ENCODE results near the gene ACCS.

The ACCS gene

DNA sequence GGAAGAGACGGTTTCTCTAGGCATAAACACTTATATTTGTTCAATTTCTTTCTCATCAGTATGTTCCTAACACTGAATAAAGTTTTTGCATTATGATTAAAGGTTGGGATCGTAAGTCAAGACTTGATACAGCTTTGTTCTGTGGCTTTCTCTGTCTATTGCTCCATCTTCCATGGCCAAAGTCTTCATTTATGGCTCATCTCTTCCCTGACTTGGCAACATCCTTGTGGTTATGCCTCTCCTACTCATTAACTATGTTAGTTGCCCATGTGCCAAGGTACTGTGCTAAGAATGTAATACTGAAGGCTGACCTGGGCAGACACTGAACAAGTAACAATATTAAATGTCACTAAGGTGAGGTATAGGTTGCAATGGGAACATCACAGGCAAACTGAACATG, 19.9 kb upstream of the ACCS start:
- no peak for DNase-seq

DNA sequence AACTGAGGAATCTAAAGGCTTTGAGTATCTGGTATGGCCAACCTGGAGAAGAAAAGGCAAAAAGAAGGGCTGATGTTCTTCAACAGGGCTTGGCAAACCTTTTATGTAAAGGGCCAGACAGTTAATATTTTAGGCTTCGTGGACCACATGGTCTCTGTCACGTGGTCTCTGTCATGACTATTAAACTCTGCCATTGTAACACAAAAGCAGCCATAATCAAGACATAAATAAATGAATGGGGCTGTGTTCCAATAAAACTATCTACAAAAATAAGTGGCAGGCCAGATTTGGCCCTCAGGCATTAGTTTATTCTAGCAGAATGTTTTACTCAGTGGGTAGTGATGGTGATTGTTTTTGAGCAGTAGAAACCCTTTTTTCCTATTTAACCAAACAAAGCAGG, 18.8 kb upstream of the ACCS start:
- no peak for DNase-seq

DNA sequence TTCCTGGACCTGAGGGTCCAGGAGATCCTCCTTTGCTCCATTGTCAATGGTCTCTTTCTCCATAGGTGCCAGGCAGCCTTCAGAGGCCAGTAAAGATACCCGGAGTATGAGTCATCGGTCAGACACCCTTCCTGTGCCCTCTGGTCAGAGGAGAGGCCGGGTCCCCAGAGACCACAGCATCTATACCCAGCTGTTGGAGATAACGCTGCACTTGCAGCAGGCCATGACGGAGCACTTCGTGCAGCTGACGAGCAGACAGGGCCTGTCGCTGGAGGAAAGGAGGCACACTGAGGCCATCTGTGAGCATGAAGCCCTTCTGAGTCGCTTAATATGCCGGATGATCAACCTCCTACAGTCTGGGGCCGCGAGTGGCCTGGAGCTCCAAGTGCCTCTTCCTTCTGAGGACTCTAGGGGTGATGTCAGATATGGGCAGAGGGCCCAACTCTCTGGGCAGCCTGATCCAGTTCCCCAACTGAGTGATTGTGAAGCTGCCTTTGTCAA, 18.1 kb upstream of the ACCS start, which contains the start of gene ACCSL:
Gene ACCSL (plus strand): TSS at position 51 of the 501 bp plus-strand sequence. CDS start 56 bp downstream, at position 107.
- DNase-seq = no peak

DNA sequence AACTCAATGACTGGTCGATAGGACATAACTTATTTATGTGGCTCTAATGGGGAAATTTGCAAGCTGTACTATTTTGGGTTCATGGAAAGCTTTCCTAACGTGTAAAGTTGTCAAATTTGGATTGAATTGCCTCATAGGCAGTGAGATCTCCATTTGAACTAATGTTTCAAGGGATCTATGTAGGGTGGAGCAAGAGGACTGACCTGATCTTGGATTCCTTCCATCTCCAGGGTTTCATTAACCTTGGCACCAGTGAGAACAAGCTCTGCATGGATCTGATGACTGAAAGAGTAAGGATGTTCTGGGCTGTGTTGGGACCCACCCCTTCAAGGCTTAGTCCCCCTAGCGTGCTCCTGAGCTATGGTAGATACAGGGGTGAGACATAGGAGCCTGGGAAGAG, 16.2 kb upstream of the ACCS start:
- DNase-seq = no peak

DNA sequence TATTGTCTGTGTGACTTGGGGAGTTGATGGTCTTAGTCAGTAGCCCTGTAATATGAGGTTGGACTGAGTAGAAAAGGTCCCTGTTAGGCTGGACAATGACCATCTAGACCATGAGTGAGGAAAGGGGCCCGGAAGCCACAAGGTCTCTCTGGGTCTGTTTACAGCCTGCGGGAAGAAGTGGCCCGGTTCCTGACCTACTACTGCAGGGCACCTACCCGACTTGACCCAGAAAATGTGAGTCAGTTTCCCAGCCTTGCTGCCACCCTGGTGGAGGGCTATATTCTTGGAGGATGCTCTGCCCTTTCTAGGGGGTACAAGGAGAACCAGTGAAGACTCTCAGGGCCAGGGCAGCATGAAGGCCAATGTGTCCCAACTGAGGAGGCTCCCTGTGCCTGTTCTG, 14.9 kb upstream of the ACCS start:
- DNase-seq = no peak

DNA sequence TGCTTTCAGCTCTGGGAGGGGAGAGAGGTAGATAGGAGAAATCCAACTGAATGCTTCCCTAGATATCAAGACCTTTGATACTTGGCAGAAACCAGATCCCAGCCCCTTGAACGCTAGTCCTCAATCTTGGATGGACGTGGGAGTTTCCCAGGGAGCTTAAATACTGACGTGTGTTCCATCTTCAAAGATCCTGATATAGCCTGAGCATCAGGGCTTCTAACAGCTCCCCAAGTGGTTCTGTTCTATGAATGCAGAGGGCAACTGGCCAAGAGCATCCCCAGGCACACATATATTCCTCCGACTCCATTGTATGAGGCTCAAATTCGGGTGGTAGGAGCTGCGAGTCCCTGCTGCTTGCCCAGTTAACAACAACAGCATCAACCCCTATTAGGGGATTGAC, 8.7 kb upstream of the ACCS start:
- no peak for DNase-seq

DNA sequence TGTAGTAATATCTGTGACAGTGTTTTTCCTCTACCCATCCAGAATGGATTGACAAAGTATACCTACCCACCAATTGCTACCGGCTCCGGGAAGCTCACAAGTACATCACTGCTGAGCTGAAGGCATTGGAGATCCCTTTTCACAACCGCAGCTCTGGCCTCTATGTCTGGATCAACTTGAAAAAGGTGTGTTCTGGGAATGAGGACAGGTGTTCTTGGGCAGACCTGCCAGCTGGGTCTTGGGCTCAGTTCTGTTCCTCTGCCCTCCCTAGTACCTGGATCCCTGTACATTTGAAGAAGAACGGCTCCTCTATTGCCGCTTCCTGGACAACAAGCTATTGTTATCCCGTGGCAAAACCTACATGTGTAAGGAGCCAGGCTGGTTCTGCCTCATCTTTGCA, 7.8 kb upstream of the ACCS start:
- DNase-seq = no peak

DNA sequence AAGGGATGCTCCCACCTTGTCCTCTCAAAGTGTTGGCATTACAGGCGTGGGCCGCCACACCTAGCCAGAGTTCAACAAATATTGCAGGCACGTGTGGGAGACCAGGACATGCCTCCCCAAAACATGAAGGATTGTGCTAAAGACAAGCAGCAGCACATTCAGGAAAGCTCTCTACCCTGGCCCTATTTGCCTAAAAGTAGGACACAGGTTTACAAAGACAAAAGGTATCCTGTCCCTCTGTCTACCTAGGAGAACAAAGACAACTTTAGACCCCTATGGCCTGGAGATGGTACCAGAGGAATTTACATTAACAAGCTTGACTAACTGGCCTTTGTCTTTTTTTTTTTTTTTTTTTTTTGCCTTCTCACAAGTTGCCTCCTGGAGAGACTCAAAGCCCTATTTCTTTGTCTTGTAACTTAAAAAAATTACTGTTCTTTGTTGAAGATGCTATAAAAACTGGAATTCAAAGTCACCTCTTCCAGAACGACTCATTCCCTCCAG, 859 bp upstream of the ACCS start:
- DNase-seq = no peak

DNA sequence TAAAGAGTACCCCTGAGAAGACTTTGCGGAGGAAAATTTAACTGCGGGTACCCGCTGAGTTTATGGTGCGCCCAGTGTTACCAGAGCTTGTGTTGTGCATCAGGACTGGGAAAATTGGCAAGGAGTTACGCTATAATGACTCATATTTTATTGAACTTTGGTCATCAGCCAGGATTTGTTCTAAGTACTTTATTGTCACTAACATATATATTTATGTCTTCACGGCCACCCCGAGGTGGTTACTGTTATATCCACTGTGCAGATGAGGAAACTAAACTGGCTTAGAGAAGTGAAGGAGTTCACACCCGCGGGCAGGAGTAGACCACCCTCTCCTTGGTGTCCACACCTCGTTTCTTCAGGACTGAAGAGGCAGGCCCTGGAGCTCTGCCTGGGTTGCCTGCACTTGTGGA, 667 bp downstream of the ACCS start:
- no peak for DNase-seq

DNA sequence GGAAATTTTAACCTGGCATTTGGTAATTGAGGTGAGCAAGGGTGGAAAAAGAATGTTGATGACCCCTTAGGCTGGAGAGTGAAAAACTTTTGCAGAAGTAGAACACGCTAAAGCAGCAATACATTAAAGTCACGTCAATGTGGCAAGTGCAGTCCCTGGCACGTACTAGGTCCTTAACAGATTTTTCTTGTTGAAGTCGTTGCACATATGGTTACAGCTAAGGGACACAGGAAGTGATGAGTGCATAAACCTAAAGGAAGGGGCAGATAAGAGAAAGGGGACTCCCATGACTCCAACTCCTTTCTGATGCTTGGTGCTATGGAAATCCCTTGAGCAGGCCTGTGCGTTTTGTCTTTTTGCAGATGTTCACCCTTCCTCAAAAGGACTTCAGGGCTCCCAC, 1.2 kb downstream of the ACCS start:
- no peak for DNase-seq

DNA sequence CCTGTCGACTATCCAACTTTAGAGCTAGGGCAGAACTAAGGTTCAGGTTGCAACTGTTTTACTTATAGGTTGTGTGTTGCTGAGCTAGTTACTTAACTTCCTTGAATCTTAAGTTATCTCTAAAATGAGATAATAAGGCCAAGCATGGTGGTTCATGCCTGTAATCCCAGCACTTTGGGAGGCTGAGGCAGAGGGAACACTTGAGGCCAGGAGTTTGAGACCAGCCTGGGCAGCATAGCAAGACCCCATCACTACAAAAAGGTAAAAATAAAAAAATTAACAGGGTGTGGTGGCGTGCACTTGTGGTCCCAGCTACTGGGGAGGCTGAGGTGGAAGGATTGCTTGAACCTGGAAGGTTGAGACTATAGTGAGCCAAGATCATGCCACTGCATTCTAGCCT, 2.1 kb downstream of the ACCS start:
- DNase-seq = no peak

DNA sequence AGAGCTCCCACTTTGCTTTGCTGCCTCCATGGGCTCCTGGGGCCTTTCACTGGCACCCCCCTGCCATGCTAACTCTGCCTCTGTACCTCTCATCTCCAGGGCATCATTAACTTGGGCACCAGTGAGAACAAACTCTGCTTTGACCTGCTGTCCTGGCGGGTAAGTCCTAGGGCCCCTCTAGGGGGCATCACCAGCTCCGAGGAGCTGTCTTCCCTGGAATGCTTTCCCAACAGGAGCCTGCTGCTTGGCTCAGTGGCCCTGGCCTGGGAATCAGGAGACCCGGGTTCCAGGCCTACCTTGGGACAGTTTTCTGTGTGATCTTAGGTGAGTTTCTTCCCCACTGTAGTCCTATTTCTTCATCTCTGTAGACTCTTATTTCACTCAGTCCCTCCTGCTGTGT, 5.1 kb downstream of the ACCS start:
- no peak for DNase-seq

DNA sequence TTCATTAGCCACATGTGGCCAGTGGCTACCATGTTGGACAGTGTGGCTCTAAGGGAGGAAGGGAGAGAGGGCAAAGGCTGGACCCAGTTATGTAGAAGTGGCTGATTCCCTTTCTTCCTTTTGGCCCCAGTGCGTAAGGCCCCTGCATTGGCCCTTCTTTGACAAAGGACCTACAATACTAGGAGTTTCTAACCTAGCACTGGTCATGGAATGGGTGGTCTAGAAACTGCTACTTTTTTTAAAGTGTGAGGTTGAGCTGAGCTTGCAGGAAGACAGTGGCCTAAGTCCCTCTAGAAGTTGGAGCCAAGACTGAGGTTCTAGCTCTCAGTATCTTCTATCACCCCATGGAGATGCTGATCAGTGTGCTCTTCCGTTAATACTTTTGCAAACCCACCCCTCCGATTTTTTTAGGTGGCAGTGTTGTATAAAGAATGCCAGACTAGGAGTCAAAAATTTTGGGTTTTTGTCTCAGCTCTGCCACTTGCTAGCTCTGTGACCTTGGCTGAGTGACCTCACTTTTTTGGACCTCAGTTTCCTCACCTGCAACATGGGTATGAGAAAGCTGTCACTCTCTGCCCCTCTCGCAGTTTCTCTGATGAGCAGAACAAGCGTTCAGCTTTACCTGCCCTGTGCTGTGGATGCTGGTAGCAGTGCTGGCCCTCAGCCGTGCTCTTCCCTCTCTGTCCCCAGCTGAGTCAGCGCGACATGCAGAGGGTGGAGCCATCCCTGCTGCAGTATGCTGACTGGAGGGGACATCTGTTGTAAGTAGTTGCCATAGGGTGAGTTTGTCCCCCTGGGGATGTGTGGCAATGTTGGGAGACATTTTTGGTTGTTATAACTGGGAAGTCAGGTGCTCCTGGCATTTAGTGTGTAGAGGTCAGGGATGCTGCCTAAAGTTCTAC, 6.9 kb downstream of the ACCS start:
- DNase-seq = no peak

DNA sequence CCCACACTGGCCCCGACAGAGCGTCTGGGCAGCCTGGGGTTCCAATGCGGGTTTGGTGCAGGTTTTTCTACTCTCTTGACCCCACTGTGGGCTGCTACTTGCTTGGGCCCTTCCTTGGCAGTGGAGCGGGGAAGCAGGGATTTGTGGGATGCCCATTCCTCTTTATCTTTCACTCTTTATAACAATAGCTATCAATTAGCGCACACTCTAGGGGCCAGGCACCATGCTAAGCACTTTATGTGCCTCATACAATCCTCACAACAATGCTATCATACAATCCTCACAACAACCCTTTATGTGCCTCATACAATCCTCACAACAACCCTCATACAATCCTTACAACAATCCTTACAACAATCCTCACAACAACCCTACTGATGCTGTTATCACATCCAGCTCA, 12.7 kb downstream of the ACCS start:
- no peak for DNase-seq

DNA sequence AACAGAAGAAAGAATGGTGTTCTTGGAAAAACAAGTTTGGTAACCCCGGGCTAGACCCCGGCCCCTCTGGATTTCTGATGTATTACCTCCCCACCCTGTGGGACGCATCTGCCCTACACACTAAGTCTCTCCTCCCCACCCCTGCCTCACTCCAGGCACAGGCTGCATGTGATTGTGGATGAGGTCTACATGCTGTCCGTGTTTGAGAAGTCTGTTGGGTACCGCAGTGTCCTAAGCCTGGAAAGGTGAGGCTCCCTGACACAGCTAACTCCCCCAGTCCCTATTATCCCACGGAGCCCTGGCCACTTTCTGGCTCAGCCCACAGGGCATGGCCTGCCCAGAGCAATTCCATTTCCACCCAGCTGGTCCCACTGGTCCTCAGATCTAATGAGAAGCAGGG, 13.3 kb downstream of the ACCS start:
- DNase-seq = no peak

DNA sequence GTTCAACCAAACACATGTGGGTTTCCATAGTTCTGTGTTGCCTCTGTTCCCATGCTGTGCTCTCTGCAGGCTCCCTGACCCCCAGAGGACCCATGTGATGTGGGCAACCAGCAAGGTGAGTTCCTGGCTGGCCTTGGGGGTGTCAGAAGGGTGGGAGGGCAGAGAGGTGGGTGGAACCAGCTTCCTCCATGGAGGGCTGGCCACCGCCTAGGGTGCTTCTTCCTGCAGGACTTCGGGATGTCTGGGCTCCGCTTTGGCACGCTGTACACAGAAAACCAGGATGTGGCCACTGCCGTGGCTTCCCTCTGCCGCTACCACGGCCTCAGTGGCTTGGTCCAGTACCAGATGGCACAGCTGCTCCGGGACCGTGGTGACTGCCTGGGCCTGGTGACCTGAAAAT, 14.9 kb downstream of the ACCS start:
- DNase-seq = no peak

DNA sequence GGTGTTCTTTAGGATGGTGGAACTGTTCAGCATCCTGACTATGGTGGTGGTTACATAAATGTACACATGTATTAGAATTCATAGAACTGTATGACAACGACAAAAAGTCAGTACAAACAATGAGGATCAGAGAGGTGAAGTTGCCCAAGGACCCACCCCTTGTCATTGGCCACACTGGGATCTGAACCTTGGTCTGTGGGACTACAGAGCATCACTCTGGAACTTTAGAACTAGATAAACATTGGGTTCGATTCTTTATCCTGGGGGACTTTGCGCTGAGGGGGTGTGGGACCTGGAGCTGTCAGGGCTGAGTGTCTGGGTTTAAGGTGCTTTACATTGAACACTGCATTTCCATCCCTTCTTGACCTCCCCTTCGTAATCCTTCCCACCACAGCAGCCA, 16.6 kb downstream of the ACCS start:
- DNase-seq = no peak

DNA sequence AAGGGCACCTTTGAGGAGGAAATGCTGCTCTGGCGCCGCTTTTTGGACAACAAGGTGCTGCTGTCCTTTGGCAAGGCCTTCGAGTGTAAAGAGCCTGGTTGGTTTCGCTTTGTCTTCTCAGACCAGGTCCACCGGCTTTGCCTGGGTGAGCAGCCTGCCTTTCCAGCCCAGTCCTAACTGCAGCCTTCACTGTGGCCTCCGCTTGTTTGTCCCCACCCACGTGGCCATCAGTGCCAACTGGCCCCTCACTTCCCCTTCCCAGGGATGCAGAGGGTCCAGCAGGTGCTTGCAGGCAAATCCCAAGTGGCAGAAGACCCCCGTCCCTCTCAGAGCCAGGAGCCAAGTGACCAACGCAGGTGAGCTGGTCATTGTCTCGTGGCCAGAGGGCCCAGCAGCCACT, 17.4 kb downstream of the ACCS start:
- DNase-seq = no peak

DNA sequence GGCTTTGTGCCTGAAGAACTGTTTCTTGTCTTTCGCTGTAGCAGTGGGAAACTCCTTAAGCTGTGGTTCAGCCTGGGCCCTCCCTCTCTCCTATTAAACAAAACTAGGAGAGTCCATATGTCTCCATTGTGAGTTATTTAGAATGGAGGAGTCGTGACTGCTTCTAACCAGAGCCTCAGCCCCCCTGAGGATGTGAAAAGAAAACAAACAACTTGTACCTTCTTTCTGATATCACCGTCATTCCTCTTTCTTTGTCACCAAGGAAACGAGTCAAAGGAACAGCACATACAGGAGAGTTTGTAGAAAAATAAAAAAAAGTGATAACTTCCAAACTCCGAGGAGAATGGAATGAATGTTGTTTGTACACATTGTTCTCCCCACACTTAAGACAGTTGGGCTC, 17.8 kb downstream of the ACCS start:
- no peak for DNase-seq

DNA sequence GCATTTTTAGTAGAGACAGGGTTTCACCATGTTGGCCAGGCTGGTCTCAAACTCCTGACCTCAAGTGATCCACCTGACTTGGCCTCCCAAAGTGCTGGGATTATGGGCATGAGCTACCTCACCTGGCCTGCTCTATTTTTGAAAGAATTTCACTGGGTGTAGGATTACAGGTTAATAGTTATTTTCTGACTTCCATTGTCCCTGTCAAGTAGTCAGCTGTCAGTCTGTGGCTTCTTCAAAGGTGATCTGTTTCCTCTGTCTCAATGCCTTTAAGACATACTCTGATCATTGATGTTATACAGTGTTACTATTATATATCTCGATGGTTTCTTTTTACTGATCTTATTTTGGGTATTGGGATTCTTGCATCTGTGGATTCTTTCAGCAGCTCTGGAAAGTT, 19.3 kb downstream of the ACCS start:
- no peak for DNase-seq

DNA sequence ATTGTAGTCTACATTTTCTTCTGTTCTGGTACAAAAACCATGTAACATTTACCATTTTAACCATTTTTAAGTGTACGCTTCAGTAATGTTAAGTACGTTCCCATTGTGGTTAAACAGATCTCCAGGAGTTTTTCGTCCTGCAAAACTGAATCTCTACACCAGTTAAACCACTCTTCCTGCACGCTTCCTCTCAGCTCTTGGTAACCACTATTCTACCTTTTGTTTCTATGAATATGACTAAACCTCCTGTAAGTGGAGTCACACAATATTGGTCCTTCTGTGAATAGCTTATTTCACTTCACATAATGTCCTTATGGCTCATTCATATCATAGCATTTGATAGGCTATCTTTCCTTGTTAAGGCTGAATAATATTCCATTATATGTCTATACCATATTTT, 22.3 kb downstream of the ACCS start:
- no peak for DNase-seq

DNA sequence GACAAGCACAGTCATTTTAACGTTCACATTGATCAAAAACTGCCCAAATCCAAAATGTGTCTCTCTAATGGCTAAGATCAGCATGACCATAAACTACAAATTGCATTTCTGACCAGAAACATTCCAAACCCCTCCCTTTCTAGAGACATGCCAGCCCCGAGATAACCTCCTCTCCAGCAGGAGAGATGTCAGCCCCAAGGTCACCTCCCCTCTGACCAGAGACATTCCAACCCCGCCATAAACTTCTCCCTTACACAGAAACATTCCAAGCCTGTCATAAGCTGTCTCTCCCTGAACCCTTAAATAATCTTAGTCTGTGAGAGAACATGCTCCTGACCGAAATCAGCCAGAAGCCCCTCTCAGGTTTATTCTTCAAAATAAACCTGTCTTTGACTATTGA, 22.8 kb downstream of the ACCS start:
- no peak for DNase-seq

DNA sequence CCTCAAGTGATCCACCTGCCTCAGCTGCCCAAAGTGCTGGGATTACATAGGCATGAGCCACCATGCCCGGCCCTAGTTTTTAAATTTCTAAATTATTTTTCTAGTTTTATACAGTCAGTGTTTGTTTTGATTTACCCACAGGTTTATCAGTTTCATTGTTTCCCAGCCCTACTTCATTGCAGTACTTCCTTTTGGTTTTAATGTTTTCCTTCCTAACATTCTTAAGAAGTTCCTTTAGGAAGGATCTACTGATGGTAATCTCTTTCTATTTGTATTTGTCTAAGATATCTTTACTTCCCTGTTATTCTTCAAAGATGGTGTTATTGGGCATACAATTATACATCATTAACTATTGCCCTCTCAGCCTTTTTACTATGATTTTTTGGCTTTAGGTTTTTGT, 24.5 kb downstream of the ACCS start:
- DNase-seq = no peak

DNA sequence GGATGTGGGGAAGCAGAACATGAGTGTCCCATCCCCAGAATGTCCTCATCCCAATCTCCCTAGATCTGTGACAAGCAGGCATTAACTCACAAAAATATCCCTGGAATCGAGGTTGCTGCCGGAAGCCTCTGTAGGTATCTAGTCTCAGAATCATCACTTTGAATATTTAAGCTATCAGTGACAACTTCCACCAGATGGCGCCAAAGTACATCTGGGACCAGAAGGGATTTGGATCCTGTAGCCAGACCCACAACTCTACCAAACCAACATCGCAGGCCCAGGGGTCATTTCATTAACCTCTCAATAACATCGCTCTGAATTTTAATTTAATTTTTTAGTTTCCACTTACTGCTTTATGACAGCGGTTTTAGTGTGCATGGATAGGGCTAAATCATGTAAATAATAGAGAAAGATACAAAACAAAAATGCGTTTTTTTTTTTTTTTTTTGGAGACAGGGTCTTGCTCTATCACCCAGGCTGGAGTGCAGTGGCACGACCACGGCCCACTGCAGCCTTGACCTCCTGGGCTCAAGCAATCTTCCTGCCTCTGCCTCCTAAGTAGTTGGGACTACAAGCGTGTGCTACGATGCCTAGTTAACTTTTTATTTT, 28.3 kb downstream of the ACCS start:
- peak; percentile 91 for DNase-seq

All from NCI-H82 (cell line).